EL (cell line): Measurements from ENCODE around the gene ATP8A2.
A peak's percentile ranks its signal among the peaks of the same experiment; 100 is the strongest.

Source experiments
- DNase-seq: peaks from one replicate; pipeline ENCODE4 v3.0.0-alpha.2; 2016

ATP8A2 gene

GRCh38 chr13:26022538-26023292 is 650.9 kb downstream of the ATP8A2 start:
- DNase-seq, result peak; percentile 82

DNA sequence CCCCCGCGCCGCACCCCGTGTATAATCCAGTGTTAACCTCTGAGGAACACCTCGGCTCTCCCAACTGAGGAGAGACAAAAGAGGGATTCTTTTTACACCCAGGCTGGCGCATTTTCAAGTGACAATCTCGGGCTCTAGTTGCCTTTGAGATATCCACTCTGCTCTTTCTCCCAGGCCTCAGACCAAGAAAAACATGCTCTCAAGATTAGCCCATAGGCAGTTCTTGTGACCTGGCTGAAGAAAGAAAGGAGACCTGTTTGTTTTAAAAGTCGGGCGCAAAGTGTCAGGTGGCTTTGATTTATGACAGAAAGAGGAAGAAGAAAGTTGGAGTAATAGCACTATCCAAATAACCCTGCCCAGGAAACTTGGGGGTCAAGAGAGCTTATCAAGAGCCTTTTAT is 652.8 kb downstream of the ATP8A2 start:
- no peak for DNase-seq

DNA sequence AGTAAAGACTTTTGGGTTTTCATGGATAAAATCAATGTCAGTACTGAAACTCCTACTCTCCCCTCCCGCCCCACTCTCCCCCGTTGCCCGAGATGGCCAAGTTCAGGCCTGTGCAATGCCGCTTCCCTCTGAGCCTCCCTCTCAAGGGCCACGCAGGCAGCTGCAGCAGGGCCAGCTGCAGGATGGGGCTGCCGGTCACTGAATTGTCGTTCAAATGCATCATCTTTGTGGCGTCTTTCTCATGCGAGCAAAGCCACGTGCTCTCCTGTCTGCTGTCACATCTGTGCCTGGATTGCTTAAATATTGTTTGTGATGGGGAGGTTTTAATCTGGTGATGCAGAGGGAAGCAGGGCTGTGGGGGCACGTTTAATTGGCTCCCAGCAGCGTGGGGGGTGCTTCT is 653.4 kb downstream of the ATP8A2 start:
- DNase-seq, result no peak

DNA sequence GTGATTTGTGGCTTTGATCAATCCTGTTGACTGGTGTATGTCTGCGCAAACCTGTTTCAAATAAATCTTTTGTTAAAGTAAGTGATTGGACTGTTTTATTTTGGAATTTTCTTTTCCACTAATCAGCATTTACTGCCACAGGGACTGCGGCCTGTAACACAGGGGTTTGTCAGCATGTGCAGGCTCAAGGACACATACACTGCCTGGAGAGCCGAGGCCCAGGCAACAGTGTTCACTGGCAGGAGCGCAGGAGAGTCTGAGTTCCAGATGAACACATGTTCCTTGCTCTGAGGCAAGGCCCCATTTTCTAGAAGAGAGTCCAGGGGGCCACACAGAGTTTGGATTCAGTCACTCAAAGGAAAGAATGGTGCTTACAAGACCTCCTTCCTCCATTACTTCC is 654.0 kb downstream of the ATP8A2 start:
- no peak for DNase-seq

GRCh38 chr13:26026211-26026610 is 654.4 kb downstream of the ATP8A2 start:
- no peak for DNase-seq

DNA sequence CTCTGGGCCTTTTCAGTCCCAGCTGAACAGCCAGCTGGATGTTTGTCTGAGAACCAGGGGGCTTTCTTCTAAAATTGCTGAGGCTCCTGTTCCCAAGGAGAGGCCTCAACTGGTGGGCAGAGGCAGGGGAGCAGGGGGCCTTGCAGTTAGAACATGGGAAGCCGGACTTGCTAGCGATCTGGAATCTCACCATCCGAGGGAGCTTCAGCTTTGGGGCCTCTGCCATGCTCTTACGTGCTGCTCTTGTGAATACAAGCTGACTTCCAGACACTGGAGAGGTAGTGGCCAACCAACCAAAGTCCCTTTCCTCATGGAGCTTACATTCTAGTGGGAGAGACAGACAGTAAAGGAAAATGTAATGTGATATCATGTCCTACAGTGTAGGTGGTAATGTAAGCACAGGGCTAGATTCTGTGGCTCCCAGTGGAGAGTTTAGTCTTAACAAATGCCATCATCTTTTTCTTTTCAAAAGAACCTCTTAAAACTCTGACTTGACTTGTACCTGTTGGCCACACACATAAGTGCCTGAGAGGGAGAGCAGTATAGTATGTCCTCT is 657.9 kb downstream of the ATP8A2 start:
- DNase-seq, result no peak

DNA sequence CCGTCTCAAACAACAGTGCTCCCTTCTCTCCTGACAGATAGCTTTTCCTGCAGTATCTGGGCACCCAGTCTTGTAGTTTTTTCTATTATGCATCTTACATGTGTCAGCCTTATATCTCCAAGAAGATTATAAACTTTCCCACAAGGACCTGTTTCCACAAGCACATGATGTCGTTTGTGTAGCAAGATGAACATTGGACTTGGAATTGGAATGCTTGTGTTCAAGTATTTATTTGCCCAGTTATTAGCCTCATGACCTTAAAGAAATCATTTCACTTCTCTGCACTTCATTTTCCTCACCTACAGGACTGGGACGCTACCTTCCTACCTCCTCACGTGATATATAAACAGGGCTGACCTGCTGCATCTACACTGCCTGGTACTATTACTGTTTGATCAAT is 658.6 kb downstream of the ATP8A2 start:
- DNase-seq, result no peak

- DNase-seq, result no peak
These were observed 662.2 kb downstream of the ATP8A2 start for GRCh38 chr13:26034018-26034417.

DNA sequence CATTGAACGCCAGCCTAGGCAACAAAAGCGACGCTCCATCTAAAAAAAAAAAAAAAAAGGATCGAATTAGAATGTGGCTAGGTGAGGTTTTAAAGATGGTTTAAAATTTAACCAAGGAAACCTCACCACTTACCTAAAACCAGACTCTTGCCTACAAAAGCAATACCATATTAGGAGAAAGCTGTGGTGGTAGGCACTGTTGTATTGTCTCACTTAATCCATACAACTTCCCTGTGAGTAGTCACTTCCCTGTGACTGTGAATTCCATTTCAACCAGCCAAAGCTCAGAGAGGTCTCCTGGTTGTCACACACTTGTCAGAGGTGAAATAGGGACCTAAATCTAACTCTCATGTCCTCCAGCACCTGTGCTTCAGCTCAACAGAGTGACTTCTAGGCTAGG is 664.6 kb downstream of the ATP8A2 start:
- no peak for DNase-seq

GRCh38 chr13:26037302-26037701 is 665.5 kb downstream of the ATP8A2 start:
- DNase-seq, result no peak

DNA sequence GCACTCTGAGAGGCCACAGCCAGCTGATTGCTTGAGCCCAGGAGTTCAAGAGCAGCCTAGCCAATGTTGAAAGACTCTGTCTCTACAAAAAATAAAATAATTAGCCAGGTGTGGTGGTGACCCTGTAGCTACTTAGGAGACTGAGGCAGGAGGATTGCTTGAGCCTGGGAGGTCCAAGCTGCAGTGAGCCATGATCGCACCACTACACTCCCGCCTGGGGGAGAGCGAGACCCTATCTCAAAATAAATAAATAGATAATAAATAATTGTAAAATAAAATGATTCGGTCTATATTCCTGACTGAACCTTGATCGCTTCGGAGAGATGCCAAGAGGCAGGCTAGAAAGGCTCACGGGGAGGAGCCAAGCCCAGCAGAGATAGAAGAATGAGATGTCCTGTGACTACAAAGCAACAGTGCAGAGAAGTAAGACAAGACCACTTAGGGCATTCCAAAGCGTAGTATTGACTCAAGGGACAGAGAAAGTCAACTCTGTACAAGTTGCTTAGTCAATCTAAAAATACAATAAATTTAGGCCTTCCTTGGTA is 667.2 kb downstream of the ATP8A2 start:
- DNase-seq, result no peak

GRCh38 chr13:26041444-26041843 is 669.7 kb downstream of the ATP8A2 start:
- no peak for DNase-seq

GRCh38 chr13:26042785-26043184 is 671.0 kb downstream of the ATP8A2 start:
- DNase-seq, result no peak

DNA sequence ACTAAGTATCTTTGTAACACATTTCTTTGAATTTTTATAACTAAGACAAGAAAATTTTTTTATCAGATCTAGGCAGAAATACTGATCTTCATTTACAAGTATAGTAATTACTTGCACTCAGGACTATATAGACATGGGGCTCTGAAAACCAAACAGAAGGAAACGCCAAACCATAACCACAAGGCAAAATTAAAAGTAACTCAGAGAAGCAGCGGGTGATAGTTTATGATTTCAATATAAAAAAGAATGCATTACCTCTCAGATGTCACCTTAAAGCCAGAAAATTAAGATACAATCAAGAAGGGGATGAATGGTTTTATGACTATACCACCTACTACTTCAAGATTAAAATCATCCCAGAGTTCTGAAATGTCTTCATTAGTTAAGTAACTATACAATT is 673.4 kb downstream of the ATP8A2 start:
- no peak for DNase-seq

- no peak for DNase-seq
These were observed 674.9 kb downstream of the ATP8A2 start for GRCh38 chr13:26046639-26047038.

DNA sequence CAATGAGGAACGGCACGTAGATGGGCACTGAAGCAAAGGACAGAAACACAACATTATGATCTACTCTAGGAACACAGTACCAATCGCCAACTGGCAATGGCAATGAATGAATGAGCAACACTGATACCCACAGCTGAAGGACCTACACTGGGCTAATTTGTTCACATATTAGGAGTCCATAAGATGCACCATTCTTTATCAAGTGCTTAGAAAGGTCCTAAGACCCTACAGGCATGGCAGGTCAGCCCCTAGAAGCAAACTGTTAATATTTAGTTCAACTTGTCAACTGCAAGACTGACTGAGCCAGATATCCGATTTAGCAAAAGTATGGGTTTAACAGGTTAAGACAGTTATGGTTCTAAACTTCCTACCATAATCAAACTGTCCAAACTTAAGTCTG is 675.3 kb downstream of the ATP8A2 start:
- no peak for DNase-seq

DNA sequence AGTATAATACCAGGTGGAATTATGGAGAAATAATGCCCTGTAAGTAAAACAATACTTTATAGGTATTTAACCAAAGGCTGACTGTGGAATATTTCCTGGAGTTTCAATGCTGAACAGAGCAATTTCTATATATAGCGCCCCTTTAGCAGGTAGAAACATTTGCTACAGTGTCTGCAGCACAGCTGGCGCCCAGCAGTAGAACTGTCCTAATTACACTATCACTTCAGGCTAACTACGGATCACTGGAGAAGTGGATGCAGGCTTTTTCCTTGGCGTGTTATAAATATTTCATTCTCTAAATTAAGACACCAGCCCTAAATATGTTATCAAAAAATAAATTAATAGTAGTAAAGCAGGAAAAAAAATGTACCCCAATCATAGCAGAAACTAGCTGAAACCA is 677.0 kb downstream of the ATP8A2 start:
- DNase-seq, result no peak

GRCh38 chr13:26050568-26051230 is 678.9 kb downstream of the ATP8A2 start:
- peak; percentile 7 for DNase-seq

DNA sequence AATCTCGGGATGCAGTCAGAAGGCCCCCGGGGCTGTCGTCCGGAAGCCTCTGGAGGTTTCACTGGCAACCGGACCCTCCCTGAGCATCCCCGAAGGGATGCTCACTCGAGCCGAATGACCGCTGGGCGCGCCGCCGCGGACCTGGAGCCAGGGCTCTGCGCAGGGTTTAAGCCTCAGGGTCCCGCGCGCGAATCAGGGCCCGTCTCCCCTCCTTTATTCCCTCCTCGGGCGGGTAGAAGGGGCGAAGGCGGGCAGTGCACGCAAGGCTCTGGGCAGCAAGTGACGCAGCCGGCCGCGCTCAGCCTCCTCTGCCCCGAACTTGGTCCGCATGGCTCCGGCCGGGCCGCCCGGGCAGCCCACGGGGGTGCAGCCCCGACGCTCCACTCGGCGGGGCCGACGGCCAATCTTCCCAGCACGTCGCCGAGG is 679.5 kb downstream of the ATP8A2 start:
- peak; percentile 19 for DNase-seq

DNA sequence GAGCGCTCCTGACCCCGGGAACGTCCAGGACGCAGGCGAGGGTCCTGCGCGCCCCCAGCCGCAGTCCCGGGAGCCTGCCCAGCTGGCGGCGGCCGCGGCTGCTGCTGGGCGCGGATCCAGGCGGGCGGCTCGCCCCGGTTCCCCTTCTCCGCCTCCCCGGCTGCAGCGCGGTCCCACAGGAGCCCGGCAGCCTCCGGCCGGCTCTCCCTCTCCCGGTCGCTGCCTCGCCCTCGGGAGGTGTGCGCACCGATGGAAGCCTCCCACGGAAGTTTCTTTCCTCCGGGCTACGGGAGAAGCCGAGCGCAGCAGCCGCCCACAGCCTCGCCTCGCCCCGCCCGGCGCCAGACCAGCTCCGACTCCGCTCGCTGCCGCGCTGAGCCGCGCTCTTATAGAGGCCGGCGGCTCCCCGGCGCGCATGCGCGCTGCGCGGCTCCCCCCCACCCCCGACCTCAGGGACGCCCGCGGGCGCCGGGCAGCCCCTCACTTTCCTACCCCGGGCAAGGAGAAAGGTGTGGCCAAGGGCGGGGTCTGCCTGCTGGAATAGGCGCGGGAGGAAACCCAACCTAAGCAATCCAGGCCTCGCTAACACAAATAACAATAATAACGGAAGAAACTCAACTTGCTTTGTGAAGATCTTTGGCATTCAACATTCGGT is 680.0 kb downstream of the ATP8A2 start, which contains the start of gene SHISA2:
SHISA2 (minus strand) TSS at position 360 of the 655 bp plus-strand sequence. CDS start 1,041 bp downstream, outside the sequence.
- DNase-seq, result peak; percentile 47

DNA sequence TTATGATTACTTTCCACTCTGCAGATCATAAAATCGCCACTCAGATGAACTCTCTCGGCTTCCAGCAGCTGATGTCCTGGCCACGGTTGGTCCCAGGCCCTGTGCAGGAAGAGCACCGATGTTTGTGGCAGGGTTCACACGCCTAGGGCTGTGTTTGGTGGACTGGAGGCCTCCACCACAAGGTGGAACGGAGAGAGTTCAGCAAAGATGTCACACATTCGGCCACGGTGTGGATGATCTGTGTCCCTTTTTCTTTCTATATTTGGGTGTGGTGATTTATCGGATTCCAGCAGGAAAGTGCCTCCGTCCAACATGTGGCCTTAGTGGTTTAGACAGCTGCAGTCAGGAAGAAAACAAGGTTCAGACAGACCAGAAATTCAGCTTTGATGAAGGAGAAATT is 680.6 kb downstream of the ATP8A2 start:
- DNase-seq, result no peak

DNA sequence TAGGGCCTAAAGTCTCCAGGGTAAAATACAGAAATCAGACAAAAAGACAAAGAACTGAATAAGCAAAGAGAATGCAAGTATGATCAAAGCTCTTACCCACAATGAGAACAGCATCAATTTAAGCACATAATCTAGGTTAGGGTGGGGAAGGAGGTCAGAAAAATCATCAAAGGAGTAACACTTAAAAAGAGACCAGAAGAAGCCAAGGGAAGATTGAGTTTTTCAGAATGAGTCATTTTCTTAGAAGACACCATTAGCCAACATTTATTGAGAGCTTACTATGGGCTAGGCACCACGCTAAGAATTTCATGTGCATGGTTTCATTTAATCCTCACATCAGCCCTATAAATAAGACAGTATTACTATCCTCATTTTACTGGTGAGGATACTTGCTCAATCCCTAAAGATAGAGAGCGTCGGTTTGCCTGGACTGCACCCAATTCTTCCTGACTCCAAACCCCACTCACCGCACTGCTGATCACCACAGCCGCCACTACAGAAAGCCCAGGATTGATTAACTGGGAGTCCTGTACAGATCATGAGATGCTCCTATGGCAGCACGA is 681.7 kb downstream of the ATP8A2 start:
- DNase-seq, result no peak

- no peak for DNase-seq
These were observed 683.1 kb downstream of the ATP8A2 start for GRCh38 chr13:26054896-26055295.
